OCI-LY1 (cell line): Measurements from ENCODE around the gene ACTL10.

Experiments used
- H2AFZ ChIP-seq: fragments of 200-600 bp; sonication (generic), shearing (Covaris generic); 2 replicates; pipeline ENCODE4 v1.6.0; 2014; ENCODE audit warnings: antibody characterized with exemption, mild to moderate bottlenecking, low read length
- H3F3A ChIP-seq: fragments of 200-600 bp; sonication (generic), shearing (Covaris generic); 2 replicates; pipeline ENCODE4 v1.6.0; 2014; ENCODE audit warnings: mild to moderate bottlenecking, antibody characterized with exemption, low read length, moderate library complexity; ENCODE audit not compliant: insufficient read depth
- H3K27ac ChIP-seq: fragments of 200-600 bp; sonication (generic); 2 replicates; pipeline ENCODE4 v1.5.1; 2014; ENCODE audit warnings: low read length, mixed run types, mild to moderate bottlenecking, low read depth; ENCODE audit not compliant: poor library complexity, severe bottlenecking
- H3K27me3 ChIP-seq: fragments of 200-600 bp; sonication (generic); 2 replicates; pipeline ENCODE4 v1.6.0; 2014; ENCODE audit warnings: antibody characterized with exemption, mild to moderate bottlenecking, low read length, moderate library complexity; ENCODE audit not compliant: insufficient read depth
- H3K36me3 ChIP-seq: fragments of 200-600 bp; sonication (generic); 2 replicates; pipeline ENCODE4 v1.6.1; 2014; ENCODE audit warnings: mild to moderate bottlenecking, antibody characterized with exemption, low read length, moderate library complexity, mixed read lengths; ENCODE audit not compliant: insufficient read depth
- H3K4me1 ChIP-seq: fragments of 200-600 bp; sonication (generic); 2 replicates; pipeline ENCODE4 v1.5.1; 2014; ENCODE audit warnings: mild to moderate bottlenecking, low read length, moderate library complexity; ENCODE audit not compliant: insufficient read depth, severe bottlenecking
- H3K4me2 ChIP-seq: fragments of 200-600 bp; sonication (generic), shearing (Covaris generic); 2 replicates; pipeline ENCODE4 v1.6.1; 2014; ENCODE audit warnings: low read length
- H3K4me3 ChIP-seq: fragments of 200-600 bp; sonication (generic); 2 replicates; pipeline ENCODE4 v1.5.1; 2014; ENCODE audit warnings: low read length, low read depth, mild to moderate bottlenecking, mixed read lengths; ENCODE audit not compliant: poor library complexity, severe bottlenecking
- H3K79me2 ChIP-seq: fragments of 200-600 bp; shearing (Covaris generic); 2 replicates; pipeline ENCODE4 v1.6.1; 2016; ENCODE audit warnings: mixed run types, low read length, mixed read lengths; ENCODE audit not compliant: insufficient read depth
- H3K9ac ChIP-seq: fragments of 200-600 bp; sonication (generic), shearing (Covaris generic); 2 replicates; pipeline ENCODE4 v1.6.1; 2014; ENCODE audit warnings: mild to moderate bottlenecking, low read length, mixed read lengths
- H3K9me2 ChIP-seq: fragments of 200-600 bp; sonication (generic), shearing (Covaris generic); 2 replicates; pipeline ENCODE4 v1.6.1; 2014; ENCODE audit warnings: low read depth, mild to moderate bottlenecking, low read length, mixed read lengths
- H3K9me3 ChIP-seq: fragments of 200-600 bp; shearing (Covaris generic); 2 replicates; pipeline ENCODE4 v1.6.1; 2014; ENCODE audit warnings: low read length, mixed read lengths
- H4K20me1 ChIP-seq: fragments of 200-600 bp; sonication (generic), shearing (Covaris generic); 2 replicates; pipeline ENCODE4 v1.6.0; 2016; ENCODE audit warnings: mild to moderate bottlenecking, low read length; ENCODE audit not compliant: insufficient read depth
- CTCF ChIP-seq: fragments of 200-600 bp; sonication (generic), shearing (Covaris generic); IDR thresholded peaks from 2 replicates; pipeline ENCODE4 v1.5.1; 2017; ENCODE audit warnings: mild to moderate bottlenecking, antibody characterized with exemption, low read length, moderate library complexity, mixed read lengths
- EZH2 ChIP-seq: fragments of 200-600 bp; sonication (generic), shearing (Covaris generic); IDR thresholded peaks from 2 replicates; pipeline ENCODE4 v1.8.0; 2017; ENCODE audit warnings: borderline replicate concordance, mixed run types, mild to moderate bottlenecking, antibody characterized with exemption, low read length, moderate library complexity, mixed read lengths

The ACTL10 gene

GRCh38 chr20:33644313-33645071 is 22.3 kb upstream of the ACTL10 start:
- H3F3A ChIP-seq: no peaks in the 10 kb centered on the region
- H3K9me3 ChIP-seq: no peaks in the 10 kb centered on the region
- H4K20me1 ChIP-seq: no peaks in the 10 kb centered on the region
- H3K4me1 ChIP-seq: peaks cover 6% of the 10 kb centered on the region
- H2AFZ ChIP-seq: no peak overlapping the region
- H3K27me3 ChIP-seq: no peaks in the 10 kb centered on the region
- H3K27ac ChIP-seq: no peak overlapping the region
- TF ChIP-seq CTCF (no peak), EZH2 (no peak)
- peaks cover 39% of the 10 kb centered on the region for H3K36me3 ChIP-seq
- no peak overlapping the region for H3K9ac ChIP-seq
- H3K4me2 ChIP-seq: no peak overlapping the region
- no peak overlapping the region for H3K4me3 ChIP-seq
- H3K9me2 ChIP-seq: no peaks in the 10 kb centered on the region
- no peaks in the 10 kb centered on the region for H3K79me2 ChIP-seq

GRCh38 chr20:33645072-33645358 is 21.7 kb upstream of the ACTL10 start:
- no peak overlapping the region for H3K4me3 ChIP-seq

GRCh38 chr20:33645396-33645795 is 21.3 kb upstream of the ACTL10 start:
- H3K9me2 ChIP-seq: no peaks in the 10 kb centered on the region
- peaks cover 33% of the 10 kb centered on the region for H3K36me3 ChIP-seq
- H3K4me2 ChIP-seq: no peak overlapping the region
- no peaks in the 10 kb centered on the region for H3K79me2 ChIP-seq
- H4K20me1 ChIP-seq: no peaks in the 10 kb centered on the region
- H3F3A ChIP-seq: no peaks in the 10 kb centered on the region
- H3K27ac ChIP-seq: no peak overlapping the region
- H3K9me3 ChIP-seq: no peaks in the 10 kb centered on the region
- H3K9ac ChIP-seq: no peak overlapping the region
- peaks cover 6% of the 10 kb centered on the region for H3K4me1 ChIP-seq
- H3K4me3 ChIP-seq: no peak overlapping the region
- H2AFZ ChIP-seq: no peak overlapping the region
- no peak for TF ChIP-seq CTCF
- no peak for TF ChIP-seq EZH2
- H3K27me3 ChIP-seq: no peaks in the 10 kb centered on the region

More at GRCh38 chr20:33645072-33645358, 21.7 kb upstream of the ACTL10 start:
- Histone ChIP-seq H3F3A (no peaks in the 10 kb centered on the region), H3K79me2 (no peaks in the 10 kb centered on the region), H3K9ac (no peak overlapping the region), H3K4me1 (peaks cover 6% of the 10 kb centered on the region), H3K4me2 (no peak overlapping the region), H3K36me3 (peaks cover 35% of the 10 kb centered on the region), H2AFZ (no peak overlapping the region), H3K27me3 (no peaks in the 10 kb centered on the region), H3K9me3 (no peaks in the 10 kb centered on the region), H3K27ac (no peak overlapping the region), H3K9me2 (no peaks in the 10 kb centered on the region), H4K20me1 (no peaks in the 10 kb centered on the region)
- TF ChIP-seq CTCF: no peak
- no peak for TF ChIP-seq EZH2
